ENCODE data around the gene MYADML2. TPM values are rescaled to one million over a fixed set of nuclear protein-coding genes. Genes with fewer than 3 reads are reported as not detected.

Gene MYADML2
- total RNA-seq, 3 donors from 2014 or later: 0.13 TPM; not detected in 2

- no peaks in the 10 kb centered on the region for H3K36me3 ChIP-seq (ENCODE audit: low read depth)
- no peaks in the 10 kb centered on the region for H3K9me3 ChIP-seq
- intact Hi-C loops (cut with DNase I, micrococcal nuclease): no loop called here
- H3K4me3 ChIP-seq: no peak overlapping the region
- TF ChIP-seq CTCF (IDR thresholded peaks at IDR 0.05): no peak
- H3K4me1 ChIP-seq (ENCODE audit: low read depth): peaks cover 21% of the 10 kb centered on the region
- DNase-seq (peak in 1 of 3 donors; percentile 44), ATAC-seq (no peak)
Measured at GRCh38 chr17:81905424-81905875, 41.6 kb downstream of the MYADML2 start.

- ATAC-seq (no peak), DNase-seq (peak in 2 of 3 donors; percentile 23 to 41)
- Histone ChIP-seq H3K4me3 (no peak overlapping the region), H3K4me1 (ENCODE audit: low read depth) (peaks cover 15% of the 10 kb centered on the region), H3K9me3 (no peaks in the 10 kb centered on the region), H3K36me3 (ENCODE audit: low read depth) (no peaks in the 10 kb centered on the region)
- no peak for TF ChIP-seq CTCF (IDR thresholded peaks at IDR 0.05)
- intact Hi-C loops (cut with DNase I, micrococcal nuclease): no loop called here
Measured at GRCh38 chr17:81904600-81905423, 42.2 kb downstream of the MYADML2 start.

- H3K36me3 ChIP-seq (ENCODE audit: low read depth): no peaks in the 10 kb centered on the region
- H3K4me3 ChIP-seq: no peak overlapping the region
- ATAC-seq: no peak
- no peak for TF ChIP-seq CTCF (IDR thresholded peaks at IDR 0.05)
- no peaks in the 10 kb centered on the region for H3K9me3 ChIP-seq
- DNase-seq: peak in 1 of 3 donors; percentile 34
- H3K4me1 ChIP-seq (ENCODE audit: low read depth): peaks cover 10% of the 10 kb centered on the region
- intact Hi-C loops (cut with DNase I, micrococcal nuclease): no loop called here
Measured at GRCh38 chr17:81903896-81904599, 43.0 kb downstream of the MYADML2 start.

- no peaks in the 10 kb centered on the region for H3K9me3 ChIP-seq
- H3K36me3 ChIP-seq (ENCODE audit: low read depth): no peaks in the 10 kb centered on the region
- intact Hi-C loops (cut with DNase I, micrococcal nuclease): no loop called here
- peaks cover 10% of the 10 kb centered on the region for H3K4me1 ChIP-seq (ENCODE audit: low read depth)
- no peak for TF ChIP-seq CTCF (IDR thresholded peaks at IDR 0.05)
- no peak overlapping the region for H3K4me3 ChIP-seq
- DNase-seq (no peak), ATAC-seq (no peak)
Measured at GRCh38 chr17:81903415-81903831, 43.6 kb downstream of the MYADML2 start.

GRCh38 chr17:81902653-81903414 is 44.2 kb downstream of the MYADML2 start:
- Histone ChIP-seq H3K9me3 (no peaks in the 10 kb centered on the region), H3K4me1 (ENCODE audit: low read depth) (peaks cover 10% of the 10 kb centered on the region), H3K4me3 (no peak overlapping the region), H3K36me3 (ENCODE audit: low read depth) (no peaks in the 10 kb centered on the region)
- ATAC-seq (peak; percentile 40), DNase-seq (peak in 2 of 3 donors; percentile 39 to 54)
- intact Hi-C loops (cut with DNase I, micrococcal nuclease): no loop called here
- TF ChIP-seq CTCF (IDR thresholded peaks at IDR 0.05): no peak

All from mucosa of descending colon (tissue), 3 donors.